NT2/D1 (cell line): Measurements from ENCODE around the gene HTR2A.

Source experiments
- DNase-seq: peaks from one replicate; pipeline ENCODE4 v3.0.0-alpha.2; 2011; ENCODE audit warnings: low read depth, low spot score
- H3K27me3 ChIP-seq: 2 replicates; pipeline ENCODE4 v1.6.0; 2011; ENCODE audit warnings: mild to moderate bottlenecking; ENCODE audit not compliant: insufficient read length, insufficient read depth
- H3K36me3 ChIP-seq: 2 replicates; pipeline ENCODE4 v1.6.1; 2011; ENCODE audit warnings: mild to moderate bottlenecking, low read length, mixed read lengths; ENCODE audit not compliant: insufficient read depth, insufficient read length
- H3K4me1 ChIP-seq: 2 replicates; pipeline ENCODE4 v1.5.1; 2011; ENCODE audit not compliant: insufficient read depth, insufficient read length
- H3K4me3 ChIP-seq: 2 replicates; pipeline ENCODE4 v1.5.1; 2011; ENCODE audit warnings: low read depth; ENCODE audit not compliant: insufficient read length
- H3K9ac ChIP-seq: 2 replicates; pipeline ENCODE4 v1.6.0; 2011; ENCODE audit warnings: low read depth; ENCODE audit not compliant: insufficient read length
- H3K9me3 ChIP-seq: 2 replicates; pipeline ENCODE4 v1.5.1; 2011; ENCODE audit warnings: mild to moderate bottlenecking, low read length; ENCODE audit not compliant: insufficient read depth
- SUZ12 ChIP-seq: IDR thresholded peaks from 2 replicates; pipeline ENCODE4 v1.6.1; 2011; ENCODE audit not compliant: insufficient read length, insufficient read depth; ENCODE audit errors: extremely low read depth
- YY1 ChIP-seq: IDR thresholded peaks from 2 replicates; pipeline ENCODE4 v1.6.1; 2011; ENCODE audit not compliant: insufficient read length, insufficient read depth
- ZNF274 ChIP-seq: IDR thresholded peaks from 2 replicates; pipeline ENCODE4 v1.6.1; 2011; ENCODE audit warnings: mild to moderate bottlenecking, low read depth, low read length

Gene HTR2A

DNA sequence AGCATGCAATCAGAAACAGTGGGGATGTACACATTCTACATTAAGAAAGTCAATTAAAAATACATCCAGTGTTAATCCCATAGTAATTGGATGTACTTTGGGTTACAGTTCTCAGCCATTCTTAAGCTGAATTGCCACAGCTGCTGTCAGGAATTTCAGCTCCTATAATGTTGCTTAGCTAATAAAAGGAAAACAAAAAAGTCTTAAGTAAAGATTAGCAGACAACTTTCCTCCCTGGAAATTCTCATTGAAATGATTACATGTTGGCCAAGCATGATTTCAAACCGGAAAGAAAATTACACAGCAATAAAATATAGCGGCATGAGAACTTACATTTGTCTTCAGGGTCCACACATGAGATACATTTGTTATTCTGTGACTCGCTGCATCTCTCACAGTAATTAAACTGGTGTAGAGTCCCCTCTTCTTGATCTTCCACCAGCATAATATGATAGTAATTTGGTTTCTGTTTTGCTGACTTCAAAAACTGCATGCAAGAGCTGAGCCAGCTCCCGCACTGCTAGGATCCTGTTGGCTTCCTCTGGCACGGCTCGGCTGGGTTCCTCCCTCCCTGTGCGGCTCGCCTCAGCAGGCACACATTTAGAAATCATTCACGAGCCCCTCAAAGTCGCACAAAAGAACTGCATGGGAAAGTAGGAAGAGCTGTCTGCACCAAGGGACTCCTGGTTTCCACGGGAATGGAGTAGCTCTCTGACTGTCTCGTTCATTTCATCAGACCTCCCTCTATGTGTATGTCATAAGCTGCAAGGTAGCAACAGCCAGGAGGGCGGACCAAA, at the start of gene HTR2A:
TSS of gene HTR2A (minus strand) at position 713 of the 797 bp plus-strand sequence. CDS start 1,147 bp downstream, outside the sequence.
- H3K27me3 ChIP-seq: peaks cover 9% of the 10 kb centered on the region
- no peak for TF ChIP-seq YY1
- no peak for TF ChIP-seq ZNF274
- no peak for TF ChIP-seq SUZ12
- H3K9me3 ChIP-seq: no peaks in the 10 kb centered on the region
- no peaks in the 10 kb centered on the region for H3K36me3 ChIP-seq
- no peak within 1 kb of the TSS for H3K4me3 ChIP-seq
- no peaks in the 10 kb centered on the region for H3K4me1 ChIP-seq
- H3K9ac ChIP-seq: no peak within 1 kb of the TSS
- no peak for DNase-seq

DNA sequence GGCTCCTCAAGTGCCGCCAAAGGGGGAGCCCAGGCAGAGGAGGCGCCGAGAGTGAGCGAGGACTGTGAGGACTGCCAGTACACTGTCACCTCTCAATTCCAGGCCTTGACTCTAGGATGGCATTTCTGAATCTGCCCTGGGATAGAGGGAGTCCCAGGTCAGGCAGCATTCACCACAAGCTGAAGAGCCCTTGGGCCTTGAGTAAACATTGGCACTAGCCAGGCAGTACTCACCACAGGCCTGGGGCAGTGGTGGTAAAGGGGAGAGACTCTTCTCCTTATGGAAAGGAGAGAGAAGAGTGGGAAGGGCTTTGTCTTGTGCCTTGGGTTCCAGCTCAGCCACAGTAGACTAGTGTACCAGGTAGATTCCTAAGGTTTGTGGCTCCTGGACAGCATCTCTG, 39.7 kb upstream of the HTR2A start:
- Histone ChIP-seq H3K27me3 (no peaks in the 10 kb centered on the region), H3K9me3 (peaks cover 5% of the 10 kb centered on the region; the same call in 1 of the 2 replicates), H3K4me1 (no peaks in the 10 kb centered on the region), H3K4me3 (no peak overlapping the region), H3K36me3 (no peaks in the 10 kb centered on the region), H3K9ac (no peak overlapping the region)
- TF ChIP-seq ZNF274 (no peak), YY1 (no peak), SUZ12 (no peak)
- no peak for DNase-seq

DNA sequence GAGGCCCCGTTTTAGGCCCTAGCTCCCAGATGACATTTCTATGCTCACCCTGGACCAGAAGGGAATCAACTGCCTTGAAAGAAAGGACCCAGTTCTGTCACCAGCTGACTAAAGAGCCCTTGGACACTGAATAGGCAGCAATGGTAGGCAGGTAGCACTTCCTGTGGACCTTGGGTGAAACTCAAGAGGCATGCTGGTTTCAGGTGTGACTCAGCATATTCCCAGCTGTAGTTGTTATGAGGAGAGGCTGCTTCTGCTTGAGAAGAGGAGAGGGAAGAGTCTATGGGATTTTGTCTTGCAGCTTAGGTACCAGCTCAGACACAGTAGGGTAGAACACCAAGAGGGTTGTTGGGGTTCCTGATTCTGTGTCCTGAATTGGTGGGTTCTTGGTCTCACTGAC, 37.9 kb upstream of the HTR2A start:
- no peak overlapping the region for H3K9ac ChIP-seq
- peaks cover 5% of the 10 kb centered on the region; the same call in 1 of the 2 replicates for H3K9me3 ChIP-seq
- H3K4me1 ChIP-seq: no peaks in the 10 kb centered on the region
- TF ChIP-seq YY1: no peak
- no peak for TF ChIP-seq SUZ12
- no peak for TF ChIP-seq ZNF274
- DNase-seq: no peak
- H3K4me3 ChIP-seq: no peak overlapping the region
- H3K36me3 ChIP-seq: no peaks in the 10 kb centered on the region
- H3K27me3 ChIP-seq: no peaks in the 10 kb centered on the region

DNA sequence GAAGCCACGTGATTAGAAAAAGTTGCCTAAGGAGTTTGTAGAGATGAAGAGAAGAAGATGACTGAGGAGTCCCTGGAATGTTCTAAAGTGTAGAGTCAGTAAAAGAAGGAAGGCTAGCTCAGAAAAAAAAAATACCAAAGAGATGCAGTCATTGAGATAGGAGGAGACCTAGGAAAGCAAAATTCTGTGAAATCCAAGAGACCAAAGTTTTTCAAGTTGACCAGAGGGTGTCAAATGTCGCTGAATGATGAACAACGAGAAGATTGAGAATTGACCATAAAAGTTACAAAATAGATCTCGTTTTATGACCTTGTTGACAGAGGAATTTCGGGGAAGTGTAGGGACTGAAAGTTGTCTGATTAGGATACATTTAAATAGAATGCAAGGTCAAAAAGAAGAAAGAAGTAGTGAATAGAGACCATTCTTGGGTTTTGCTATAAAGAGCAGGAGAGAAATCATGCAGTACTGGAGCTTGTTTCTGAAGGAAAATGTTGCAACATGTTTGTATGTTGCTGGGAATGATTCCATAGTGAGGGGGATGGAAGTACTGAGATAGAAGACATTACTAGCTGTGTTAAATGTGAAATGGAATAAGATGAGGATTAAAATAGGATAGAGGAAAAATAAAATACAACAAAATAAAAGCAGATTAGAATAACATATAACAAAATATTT, 30.2 kb upstream of the HTR2A start:
- H3K36me3 ChIP-seq: no peaks in the 10 kb centered on the region
- no peak overlapping the region for H3K9ac ChIP-seq
- H3K27me3 ChIP-seq: no peaks in the 10 kb centered on the region
- TF ChIP-seq ZNF274: no peak
- TF ChIP-seq SUZ12: no peak
- TF ChIP-seq YY1: no peak
- H3K4me1 ChIP-seq: no peaks in the 10 kb centered on the region
- no peak for DNase-seq
- no peaks in the 10 kb centered on the region for H3K9me3 ChIP-seq
- no peak overlapping the region for H3K4me3 ChIP-seq

DNA sequence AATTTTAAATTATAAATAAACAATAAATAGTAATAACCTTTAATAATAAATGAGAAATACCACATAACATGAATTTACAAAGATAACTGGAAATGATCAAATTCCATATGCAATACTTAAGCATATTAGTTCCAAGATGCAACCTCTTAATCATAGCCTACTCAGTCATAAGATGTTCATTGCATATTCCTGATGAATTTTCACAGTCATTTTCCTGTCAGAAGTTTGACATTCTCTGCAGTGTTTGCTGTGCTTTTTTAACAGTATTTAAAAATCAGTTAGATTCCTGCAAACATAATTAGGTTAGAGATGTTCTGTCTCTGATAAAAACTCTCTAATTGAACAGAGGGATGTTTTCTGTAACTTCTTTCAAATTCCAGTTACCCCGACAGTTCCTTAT, 28.6 kb upstream of the HTR2A start:
- Histone ChIP-seq H3K4me3 (no peak overlapping the region), H3K27me3 (no peaks in the 10 kb centered on the region), H3K4me1 (no peaks in the 10 kb centered on the region), H3K36me3 (no peaks in the 10 kb centered on the region), H3K9ac (no peak overlapping the region), H3K9me3 (no peaks in the 10 kb centered on the region)
- no peak for DNase-seq
- no peak for TF ChIP-seq SUZ12
- no peak for TF ChIP-seq YY1
- no peak for TF ChIP-seq ZNF274

DNA sequence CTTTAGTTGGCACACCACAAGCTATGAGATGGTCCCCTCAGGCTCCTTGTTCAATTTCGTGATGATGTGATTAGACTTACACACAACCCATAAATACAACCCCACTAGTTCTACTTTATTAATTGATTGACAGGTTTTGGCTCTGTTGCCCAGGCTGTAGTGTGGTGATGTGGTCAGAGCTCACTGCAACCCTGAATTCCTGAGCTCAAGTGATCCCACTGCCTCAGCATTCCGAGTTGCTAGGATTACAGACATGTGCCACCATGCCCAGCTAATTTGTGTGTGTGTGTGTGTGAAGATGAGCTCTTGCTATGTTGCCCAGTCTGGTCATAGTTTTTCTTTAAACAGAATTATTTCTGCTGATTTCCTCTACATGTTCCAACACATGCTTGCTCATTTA, 17.5 kb upstream of the HTR2A start:
- no peak for TF ChIP-seq SUZ12
- no peak for TF ChIP-seq ZNF274
- TF ChIP-seq YY1: no peak
- Histone ChIP-seq H3K36me3 (no peaks in the 10 kb centered on the region), H3K4me3 (no peak overlapping the region), H3K4me1 (no peaks in the 10 kb centered on the region), H3K9ac (no peak overlapping the region), H3K27me3 (no peaks in the 10 kb centered on the region), H3K9me3 (0 out of 2 replicates have a peak, but pooled peaks cover 10% of the 10 kb centered on the region)
- DNase-seq: no peak

DNA sequence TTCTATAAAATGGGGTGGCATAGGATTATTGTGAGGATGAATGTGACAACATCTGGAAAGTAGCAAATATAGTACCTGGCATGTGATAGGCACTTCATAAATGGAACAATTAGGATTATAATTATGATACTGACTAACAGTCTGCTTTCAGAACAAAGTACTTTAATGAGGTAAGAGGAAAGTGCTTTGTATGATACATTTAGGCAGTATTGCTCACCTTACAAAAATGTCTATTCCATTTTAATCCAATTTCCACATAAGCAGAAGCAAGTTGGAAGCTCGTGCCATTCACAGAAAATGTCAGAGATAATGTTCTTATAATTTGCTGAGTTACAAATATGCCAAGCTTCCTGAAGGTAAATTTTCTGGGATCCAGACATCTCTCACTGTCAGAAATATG, 16.9 kb upstream of the HTR2A start:
- Histone ChIP-seq H3K36me3 (no peaks in the 10 kb centered on the region), H3K9me3 (0 out of 2 replicates have a peak, but pooled peaks cover 10% of the 10 kb centered on the region), H3K9ac (no peak overlapping the region), H3K4me1 (no peaks in the 10 kb centered on the region), H3K4me3 (no peak overlapping the region), H3K27me3 (no peaks in the 10 kb centered on the region)
- no peak for TF ChIP-seq ZNF274
- TF ChIP-seq SUZ12: no peak
- TF ChIP-seq YY1: no peak
- no peak for DNase-seq
